HEK293 (cell line): Measurements from ENCODE around the gene NUMB.

Source experiments
- CTCF ChIA-PET: fragments of 350-600 bp; formaldehyde crosslinking; extraction: SDS; loops from one replicate; lab custom pipeline; 2021; ENCODE audit warnings: antibody characterized with exemption; lab: Yijun Ruan, JAX
- POLR2A ChIA-PET: fragments of 300-600 bp; formaldehyde crosslinking; extraction: SDS; loops from one replicate; lab custom pipeline; 2020; ENCODE audit warnings: antibody characterized with exemption, inconsistent platforms; lab: Yijun Ruan, JAX
- H3K27ac ChIP-seq: fragments of 200-500 bp; sonication (Bioruptor generic); 2 replicates; pipeline ENCODE4 v1.5.1; 2014; ENCODE audit warnings: low read depth, low read length, control low read depth, inconsistent platforms; ENCODE audit errors: extremely low read depth
- H3K36me3 ChIP-seq, 2 experiments: fragments of 200-500 bp in 1 of 2; sonication (Bioruptor generic) in 1 of 2; 1 replicate in 1 of 2; 2 replicates in 1 of 2; pipeline ENCODE4 v1.5.1; 2014 to 2017; ENCODE audit warnings: inconsistent platforms in 2 of 2, low read length in 2 of 2; ENCODE audit not compliant: control insufficient read depth in 2 of 2, insufficient read depth in 1 of 2
- H3K4me1 ChIP-seq: fragments of 200-500 bp; sonication (Bioruptor generic); 2 replicates; pipeline ENCODE4 v1.5.1; 2014; ENCODE audit warnings: mild to moderate bottlenecking, low read length, inconsistent platforms; ENCODE audit not compliant: control insufficient read depth, insufficient read depth
- H3K4me3 ChIP-seq: 2 replicates; pipeline ENCODE4 v1.5.1; 2011; ENCODE audit warnings: low read depth, mild to moderate bottlenecking, control low read depth, low read length, moderate library complexity
- H3K9me3 ChIP-seq: fragments of 200-500 bp; sonication (Bioruptor generic); 2 replicates; pipeline ENCODE4 v1.5.1; 2014; ENCODE audit warnings: low read depth, low read length, inconsistent platforms; ENCODE audit not compliant: control insufficient read depth, insufficient read depth
- GLIS2 ChIP-seq: fragments of 450-650 bp; formaldehyde crosslinking; IDR thresholded peaks from 2 replicates; pipeline ENCODE4 v1.5.1; 2016; ENCODE audit warnings: missing biosample characterization, missing genetic modification characterization
- SALL2 ChIP-seq: fragments of 450-650 bp; formaldehyde crosslinking; IDR thresholded peaks from 2 replicates; pipeline ENCODE4 v1.5.0; 2017; ENCODE audit warnings: missing biosample characterization, mild to moderate bottlenecking, missing genetic modification characterization, borderline replicate concordance
- SCRT1 ChIP-seq: fragments of 450-650 bp; formaldehyde crosslinking; IDR thresholded peaks from 2 replicates; pipeline ENCODE4 v1.5.1; 2016; ENCODE audit warnings: missing biosample characterization, missing genetic modification characterization, borderline replicate concordance
- WT1 ChIP-seq: fragments of 450-650 bp; formaldehyde crosslinking; IDR thresholded peaks from 2 replicates; pipeline ENCODE4 v1.5.1; 2016; ENCODE audit warnings: missing biosample characterization, missing genetic modification characterization
- YY1 ChIP-seq: fragments of 450-650 bp; formaldehyde crosslinking; IDR thresholded peaks from 2 replicates; pipeline ENCODE4 v1.5.1; 2018; ENCODE audit warnings: missing biosample characterization, missing genetic modification characterization
- ZBTB26 ChIP-seq: fragments of 450-650 bp; formaldehyde crosslinking; optimal IDR thresholded peaks from 2 replicates; pipeline ENCODE3; 2016; ENCODE audit warnings: missing biosample characterization, mild to moderate bottlenecking, missing genetic modification characterization
- ZFP3 ChIP-seq: fragments of 450-650 bp; formaldehyde crosslinking; IDR thresholded peaks from 2 replicates; pipeline ENCODE4 v1.5.1; 2016; ENCODE audit warnings: low read depth, missing biosample characterization, missing genetic modification characterization
- ZNF121 ChIP-seq: fragments of 450-650 bp; formaldehyde crosslinking; IDR thresholded peaks from 2 replicates; pipeline ENCODE4 v1.5.1; 2016; ENCODE audit warnings: missing biosample characterization, missing genetic modification characterization
- ZNF174 ChIP-seq: fragments of 450-650 bp; formaldehyde crosslinking; IDR thresholded peaks from 2 replicates; pipeline ENCODE4 v1.5.0; 2017; ENCODE audit warnings: missing biosample characterization, mild to moderate bottlenecking, missing genetic modification characterization
- ZNF239 ChIP-seq: fragments of 450-650 bp; formaldehyde crosslinking; IDR thresholded peaks from 2 replicates; pipeline ENCODE4 v1.5.1; 2016; ENCODE audit warnings: missing biosample characterization, missing genetic modification characterization
- ZNF341 ChIP-seq: fragments of 450-650 bp; formaldehyde crosslinking; IDR thresholded peaks from 2 replicates; pipeline ENCODE4; 2016; ENCODE audit warnings: low read depth, missing biosample characterization, missing genetic modification characterization
- ZNF366 ChIP-seq: fragments of 450-650 bp; formaldehyde crosslinking; conservative IDR thresholded peaks from 2 replicates; pipeline ENCODE4 v1.5.1; 2016; ENCODE audit warnings: missing biosample characterization, missing genetic modification characterization
- ZNF391 ChIP-seq: fragments of 450-650 bp; formaldehyde crosslinking; IDR thresholded peaks from 2 replicates; pipeline ENCODE4 v1.5.1; 2016; ENCODE audit warnings: low read depth, missing biosample characterization, missing genetic modification characterization, borderline replicate concordance
- ZNF398 ChIP-seq: fragments of 450-650 bp; formaldehyde crosslinking; IDR thresholded peaks from 2 replicates; pipeline ENCODE4 v1.5.1; 2017; ENCODE audit warnings: missing biosample characterization, missing genetic modification characterization
- ZNF510 ChIP-seq: fragments of 450-650 bp; formaldehyde crosslinking; IDR thresholded peaks from 2 replicates; pipeline ENCODE4 v1.5.1; 2018; ENCODE audit warnings: mild to moderate bottlenecking, missing genetic modification characterization, missing biosample characterization; ENCODE audit not compliant: insufficient replicate concordance
- ZNF600 ChIP-seq: fragments of 450-650 bp; formaldehyde crosslinking; IDR thresholded peaks from 2 replicates; pipeline ENCODE4 v1.5.1; 2016; ENCODE audit warnings: missing biosample characterization, missing genetic modification characterization
- ZNF610 ChIP-seq: fragments of 450-650 bp; formaldehyde crosslinking; IDR thresholded peaks from 2 replicates; pipeline ENCODE4 v1.5.1; 2016; ENCODE audit warnings: missing biosample characterization, missing genetic modification characterization, borderline replicate concordance
- ZNF623 ChIP-seq: fragments of 450-650 bp; formaldehyde crosslinking; IDR thresholded peaks from 2 replicates; pipeline ENCODE4 v1.5.1; 2016; ENCODE audit warnings: missing biosample characterization, missing genetic modification characterization
- ZNF791 ChIP-seq: fragments of 450-650 bp; formaldehyde crosslinking; IDR thresholded peaks from 2 replicates; pipeline ENCODE4 v1.5.1; 2016; ENCODE audit warnings: missing biosample characterization, missing genetic modification characterization
- TF ChIP-seq, protein P1 (sequence below): fragments of 450-650 bp; formaldehyde crosslinking; IDR thresholded peaks from 2 replicates; pipeline ENCODE4 v1.5.1; 2016; ENCODE audit warnings: missing biosample characterization, missing genetic modification characterization
- TF ChIP-seq, protein P2 (sequence below): fragments of 450-650 bp; formaldehyde crosslinking; IDR thresholded peaks from 2 replicates; pipeline ENCODE4; 2016; ENCODE audit warnings: missing biosample characterization, missing genetic modification characterization

NUMB gene

DNA sequence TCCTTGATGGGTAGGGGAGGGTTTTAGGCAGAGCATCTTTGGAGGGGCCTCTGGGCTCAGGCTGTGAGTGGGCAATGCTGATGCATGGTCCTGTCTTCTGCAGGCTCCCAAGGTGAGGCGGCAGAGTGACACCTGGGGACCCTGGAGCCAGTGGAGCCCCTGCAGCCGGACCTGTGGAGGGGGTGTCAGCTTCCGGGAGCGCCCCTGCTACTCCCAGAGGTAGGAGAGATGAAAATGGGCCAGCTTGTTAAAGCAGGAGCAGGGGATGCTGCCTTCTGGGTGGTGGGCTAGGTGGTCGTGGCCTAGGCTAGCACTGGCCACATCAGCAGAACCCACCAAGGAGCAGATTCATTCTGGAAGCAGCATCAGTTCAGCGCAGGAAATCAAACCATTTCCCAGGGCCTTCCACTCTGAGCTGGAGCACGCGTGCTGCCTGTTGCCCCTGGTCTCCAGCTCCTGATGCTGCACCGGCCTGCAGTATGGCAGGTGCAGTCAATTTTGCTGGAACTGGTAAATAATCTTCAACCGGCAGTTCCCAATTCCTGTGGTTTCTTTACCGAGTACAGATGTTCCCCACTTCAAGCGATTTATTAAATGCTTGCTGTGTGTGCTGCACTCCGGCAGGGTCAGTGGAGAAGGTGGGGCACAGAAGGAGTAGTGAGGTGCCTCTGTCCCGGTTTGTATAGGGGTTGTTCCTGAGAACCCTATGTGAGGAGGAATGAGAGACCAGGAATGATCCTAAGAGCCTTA lies 213.6 kb downstream of the NUMB start:
- ChIA-PET CTCF (interaction anchor here (0.6 kb wide), 1 partner anchor 54 kb away, joined by 3 read pairs; no protein-coding TSS in a partner anchor), POLR2A (no interaction called here)
- Histone ChIP-seq H3K27ac (no peak overlapping the region), H3K36me3 (no peaks in the 10 kb centered on the region), H3K4me1 (no peaks in the 10 kb centered on the region), H3K9me3 (no peaks in the 10 kb centered on the region), H3K4me3 (no peak overlapping the region)
- TF ChIP-seq ZNF174 (tag by site-specific recombination) (no peak), GLIS2 (no peak)

GRCh38 chr14:73243748-73244147 lies 214.6 kb downstream of the NUMB start:
- Histone ChIP-seq H3K36me3 (no peaks in the 10 kb centered on the region), H3K4me1 (peaks cover 4% of the 10 kb centered on the region; the same call in 1 of the 2 replicates), H3K9me3 (no peaks in the 10 kb centered on the region), H3K4me3 (no peak overlapping the region), H3K27ac (no peak overlapping the region)
- POLR2A ChIA-PET = no interaction called here
- TF ChIP-seq ZNF610 (tag by site-specific recombination) (no peak), ZNF391 (tag by site-specific recombination) (no peak), ZNF398 (tag by site-specific recombination) (no peak), ZNF623 (tag by site-specific recombination) (no peak), ZNF510 (tag by site-specific recombination) (no peak), SCRT1 (no peak), ZFP3 (tag by site-specific recombination) (no peak), WT1 (tag by site-specific recombination) (no peak), ZNF600 (tag by site-specific recombination) (no peak), ZNF366 (tag by site-specific recombination) (no peak), SALL2 (tag by site-specific recombination) (no peak), ZNF239 (tag by site-specific recombination) (no peak), YY1 (no peak), ZNF791 (tag by site-specific recombination) (no peak), ZBTB26 (tag by site-specific recombination) (no peak), ZNF341 (tag by site-specific recombination) (no peak), ZNF121 (tag by site-specific recombination) (no peak)
- TF ChIP-seq, protein P1, sequence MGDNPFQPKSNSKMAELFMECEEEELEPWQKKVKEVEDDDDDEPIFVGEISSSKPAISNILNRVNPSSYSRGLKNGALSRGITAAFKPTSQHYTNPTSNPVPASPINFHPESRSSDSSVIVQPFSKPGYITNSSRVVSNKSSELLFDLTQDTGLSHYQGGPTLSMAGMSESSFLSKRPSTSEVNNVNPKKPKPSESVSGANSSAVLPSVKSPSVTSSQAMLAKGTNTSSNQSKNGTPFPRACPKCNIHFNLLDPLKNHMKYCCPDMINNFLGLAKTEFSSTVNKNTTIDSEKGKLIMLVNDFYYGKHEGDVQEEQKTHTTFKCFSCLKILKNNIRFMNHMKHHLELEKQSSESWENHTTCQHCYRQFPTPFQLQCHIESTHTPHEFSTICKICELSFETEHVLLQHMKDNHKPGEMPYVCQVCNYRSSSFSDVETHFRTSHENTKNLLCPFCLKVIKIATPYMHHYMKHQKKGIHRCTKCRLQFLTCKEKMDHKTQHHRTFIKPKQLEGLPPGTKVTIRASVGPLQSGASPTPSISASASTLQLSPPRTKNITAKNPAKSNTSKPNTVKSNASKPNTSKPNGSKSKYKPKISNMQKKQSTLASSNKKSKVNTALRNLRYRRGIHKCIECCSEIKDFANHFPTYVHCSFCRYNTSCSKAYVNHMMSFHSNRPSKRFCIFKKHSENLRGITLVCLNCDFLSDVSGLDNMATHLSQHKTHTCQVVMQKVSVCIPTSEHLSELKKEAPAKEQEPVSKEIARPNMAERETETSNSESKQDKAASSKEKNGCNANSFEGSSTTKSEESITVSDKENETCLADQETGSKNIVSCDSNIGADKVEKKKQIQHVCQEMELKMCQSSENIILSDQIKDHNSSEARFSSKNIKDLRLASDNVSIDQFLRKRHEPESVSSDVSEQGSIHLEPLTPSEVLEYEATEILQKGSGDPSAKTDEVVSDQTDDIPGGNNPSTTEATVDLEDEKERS (tag by site-specific recombination) = no peak
- TF ChIP-seq, protein P2, sequence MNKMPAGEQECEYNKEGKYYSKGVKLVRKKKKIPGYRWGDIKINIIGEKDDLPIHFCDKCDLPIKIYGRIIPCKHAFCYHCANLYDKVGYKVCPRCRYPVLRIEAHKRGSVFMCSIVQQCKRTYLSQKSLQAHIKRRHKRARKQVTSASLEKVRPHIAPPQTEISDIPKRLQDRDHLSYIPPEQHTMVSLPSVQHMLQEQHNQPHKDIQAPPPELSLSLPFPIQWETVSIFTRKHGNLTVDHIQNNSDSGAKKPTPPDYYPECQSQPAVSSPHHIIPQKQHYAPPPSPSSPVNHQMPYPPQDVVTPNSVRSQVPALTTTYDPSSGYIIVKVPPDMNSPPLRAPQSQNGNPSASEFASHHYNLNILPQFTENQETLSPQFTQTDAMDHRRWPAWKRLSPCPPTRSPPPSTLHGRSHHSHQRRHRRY (tag by site-specific recombination) = no peak
- CTCF ChIA-PET = interaction anchor here (0.9 kb wide), 1 partner anchor 229 kb away, joined by 5 read pairs; no protein-coding TSS in a partner anchor
